HG03469 (cell line): Measurements from ENCODE around the gene PLXNA4.

Source experiments
- ATAC-seq: cut with Tn5 transposase; IDR thresholded peaks from one replicate; pipeline ENCODE4 v1.9.1; 2021; ENCODE audit warnings: mild to moderate bottlenecking, moderate library complexity, moderate number of reproducible peaks; ENCODE audit not compliant: unreplicated experiment

PLXNA4 gene

DNA sequence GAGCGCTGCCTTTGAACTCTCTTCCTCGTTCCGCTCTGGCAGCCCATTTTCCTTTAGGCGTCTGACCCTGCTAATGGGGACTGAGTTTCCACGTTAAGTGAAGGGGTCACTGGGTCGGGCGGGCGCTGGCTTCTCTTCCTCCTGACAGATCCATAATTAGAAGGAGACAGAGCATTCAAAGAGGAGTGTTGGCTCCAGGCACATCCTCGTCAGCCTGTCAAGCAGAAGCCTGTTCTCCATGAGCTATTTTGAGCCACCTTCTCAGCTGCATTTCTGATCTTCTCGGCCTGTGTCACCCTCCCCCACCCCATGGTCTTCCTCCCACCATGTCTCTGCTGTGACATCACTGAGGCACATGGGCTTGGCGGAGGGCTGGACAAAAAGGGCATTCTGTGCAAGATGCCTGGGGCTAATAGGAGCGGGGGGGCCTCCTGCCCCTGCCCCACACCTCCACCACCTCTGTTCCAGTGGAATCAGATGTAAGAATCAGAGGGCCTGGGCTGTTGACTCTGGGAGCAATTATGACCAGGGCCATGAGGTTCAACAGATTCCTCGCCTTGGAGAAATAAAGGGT lies 248.1 kb downstream of the PLXNA4 start:
- ATAC-seq = no peak

DNA sequence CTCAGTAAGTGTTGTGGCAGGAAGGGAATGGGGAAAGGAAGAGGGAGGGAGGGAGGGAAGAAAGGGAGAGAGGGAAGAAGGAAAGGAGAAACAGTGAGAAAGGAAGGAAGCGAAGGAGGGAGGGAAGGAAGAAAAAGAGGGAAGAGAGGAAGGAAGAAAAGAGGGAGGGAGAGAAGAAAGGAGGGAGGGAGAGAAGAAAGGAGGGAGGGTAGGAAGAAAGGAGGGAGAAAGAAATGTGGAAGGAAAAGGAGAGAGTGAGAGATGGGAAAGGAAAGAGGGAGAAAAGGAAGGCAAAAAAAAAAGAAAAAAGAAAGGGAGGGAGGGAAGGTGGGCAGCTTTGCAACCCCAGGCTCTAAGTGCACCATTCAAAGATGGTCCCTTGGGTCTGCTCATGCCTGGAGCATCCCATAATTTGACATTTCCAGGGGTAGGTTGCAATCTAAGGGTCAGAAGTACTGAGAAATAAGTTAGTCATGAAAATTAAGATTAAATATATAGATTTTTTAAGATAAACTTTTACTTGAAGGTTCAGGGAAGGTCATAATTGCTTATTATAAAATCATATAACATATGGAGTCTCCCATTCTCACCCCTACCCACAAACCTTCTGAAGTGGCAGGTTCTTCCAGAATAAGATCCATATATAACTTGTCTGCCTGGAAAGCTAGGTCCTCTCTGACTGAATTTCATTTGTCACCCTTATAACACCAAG lies 249.2 kb downstream of the PLXNA4 start:
- ATAC-seq = no peak

DNA sequence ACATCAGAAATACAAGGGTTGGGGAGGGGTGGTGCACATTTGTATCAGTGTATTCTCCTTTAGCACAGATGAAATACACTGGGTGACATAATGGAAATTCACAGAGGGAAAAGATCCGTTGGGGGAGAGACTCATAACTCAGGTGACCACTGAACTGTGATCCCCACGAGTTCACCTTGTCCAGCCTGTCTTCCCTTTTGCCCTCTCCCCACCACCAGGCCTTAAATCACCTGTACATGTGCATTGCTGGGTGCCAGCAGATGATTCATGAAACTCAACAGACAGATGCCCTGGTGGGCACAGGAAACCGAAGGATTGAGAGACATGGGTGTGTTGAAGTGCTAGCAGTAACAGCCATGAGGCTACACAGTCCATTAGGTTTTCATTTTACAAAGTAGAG lies 253.3 kb downstream of the PLXNA4 start:
- no peak for ATAC-seq

DNA sequence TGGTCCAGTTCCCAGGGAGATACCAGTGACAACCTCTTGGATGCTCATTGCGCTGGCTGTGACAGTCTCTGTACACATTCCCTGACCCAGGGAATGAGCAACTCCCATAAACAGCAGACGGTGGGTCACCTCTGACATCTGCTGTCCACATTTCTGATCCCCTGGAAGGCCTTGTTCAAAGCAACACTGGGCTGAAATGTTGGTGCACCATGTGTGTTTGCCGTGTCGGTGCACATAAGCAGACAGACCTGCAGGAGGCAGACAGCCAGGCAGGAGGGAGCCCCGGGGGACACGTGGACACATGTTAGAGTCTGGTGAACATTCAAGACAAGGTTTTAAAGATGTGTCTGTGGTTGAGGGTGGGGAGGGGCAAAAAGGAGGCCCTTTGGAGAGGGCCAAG lies 254.9 kb downstream of the PLXNA4 start:
- no peak for ATAC-seq

GRCh38 chr7:132319481-132319880 lies 256.8 kb downstream of the PLXNA4 start:
- no peak for ATAC-seq

DNA sequence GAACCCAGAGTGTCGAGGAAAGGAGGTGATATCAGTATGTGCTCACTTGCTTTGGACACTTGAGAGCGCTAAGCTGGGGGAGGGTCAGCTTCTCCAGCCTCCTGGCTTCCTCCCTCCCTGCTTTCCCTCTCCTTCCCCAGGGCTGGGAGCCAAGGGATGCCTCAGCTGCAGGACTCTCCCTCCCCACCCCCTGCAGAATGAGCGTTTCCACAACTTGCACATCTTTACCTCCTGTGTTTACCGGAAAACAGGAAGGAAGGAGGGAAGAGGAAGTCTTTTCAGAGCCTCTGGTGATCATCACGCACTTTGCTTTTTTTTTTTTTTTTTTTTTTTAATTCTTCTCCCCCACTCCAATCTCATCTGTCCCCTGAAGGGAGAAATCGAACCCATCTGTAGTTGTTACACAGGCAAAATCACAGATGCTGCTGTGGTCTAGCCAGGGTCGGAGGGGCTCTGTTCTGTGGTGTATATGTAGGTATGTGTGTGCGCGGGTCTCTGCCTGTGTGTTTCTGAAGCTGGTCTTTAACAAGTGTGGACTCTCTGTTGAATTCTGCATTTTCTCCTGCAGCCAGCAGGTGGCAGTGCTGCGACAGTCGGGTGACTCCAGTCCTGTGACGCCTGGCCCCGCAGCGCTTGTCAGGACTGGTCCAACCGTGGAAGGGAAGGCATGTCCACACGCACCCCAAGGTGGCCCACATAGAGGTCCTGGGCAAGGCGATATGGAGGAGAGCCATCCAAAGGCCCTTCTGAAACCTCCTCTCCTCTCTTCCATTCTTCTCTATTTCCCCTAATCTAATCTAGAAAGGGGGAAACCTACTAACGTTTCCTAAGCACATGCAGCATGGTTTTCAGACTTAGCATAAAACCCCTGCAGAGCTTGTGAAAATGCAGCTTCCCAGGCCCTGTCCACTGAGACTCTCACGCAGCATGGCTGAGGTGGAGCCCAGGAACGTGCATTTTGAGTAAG lies 257.6 kb downstream of the PLXNA4 start:
- peak; percentile 56 for ATAC-seq

GRCh38 chr7:132317701-132318351 lies 258.4 kb downstream of the PLXNA4 start:
- ATAC-seq = no peak

DNA sequence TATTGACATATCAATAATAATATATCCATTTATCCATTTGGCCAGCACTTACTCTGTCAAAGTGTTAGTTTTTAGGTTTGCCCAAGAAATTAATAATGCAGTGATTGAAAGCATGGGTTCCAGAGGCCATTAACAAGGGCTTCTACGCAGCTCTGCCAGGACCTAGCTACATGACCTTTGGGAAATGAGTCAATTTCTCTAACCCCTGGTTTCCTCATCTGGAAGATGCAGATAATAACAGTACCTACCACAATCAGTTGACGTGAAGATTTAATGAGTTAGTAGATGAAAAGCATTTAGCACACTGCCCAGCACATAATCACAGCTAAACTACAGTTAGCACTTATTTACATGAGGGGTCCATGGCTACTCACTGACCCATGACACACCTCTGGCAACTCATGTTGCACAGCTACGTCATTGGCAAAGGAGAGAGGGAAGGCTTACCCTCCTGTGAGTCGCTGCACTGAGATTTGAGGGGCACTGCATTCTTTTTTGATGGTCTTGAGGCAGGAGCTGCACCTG lies 263.7 kb downstream of the PLXNA4 start:
- no peak for ATAC-seq

- no peak for ATAC-seq
Observed at GRCh38 chr7:132311733-132312132, 264.5 kb downstream of the PLXNA4 start.

GRCh38 chr7:132309102-132309805 lies 267.0 kb downstream of the PLXNA4 start:
- no peak for ATAC-seq

DNA sequence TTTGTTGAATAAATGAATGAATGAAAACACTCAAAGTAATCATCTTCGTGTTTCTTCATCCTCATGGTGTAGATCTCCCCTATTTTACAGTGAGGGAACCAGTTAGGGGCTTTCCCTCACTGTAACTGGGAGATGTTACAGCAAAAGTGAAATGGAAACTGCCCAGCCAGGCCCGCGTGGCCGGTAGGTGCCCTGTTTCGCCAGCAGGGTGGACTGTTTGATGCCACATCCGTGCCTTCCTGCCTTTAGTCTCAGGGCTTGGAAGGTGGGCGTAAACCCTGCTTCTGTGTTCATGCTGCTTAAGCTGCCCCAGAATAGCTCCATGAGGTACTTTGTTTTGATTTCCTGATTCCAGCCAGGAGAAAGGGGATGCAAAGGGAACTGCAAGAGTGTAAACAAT lies 268.8 kb downstream of the PLXNA4 start:
- no peak for ATAC-seq

GRCh38 chr7:132300599-132301277 lies 275.5 kb downstream of the PLXNA4 start:
- ATAC-seq = no peak

DNA sequence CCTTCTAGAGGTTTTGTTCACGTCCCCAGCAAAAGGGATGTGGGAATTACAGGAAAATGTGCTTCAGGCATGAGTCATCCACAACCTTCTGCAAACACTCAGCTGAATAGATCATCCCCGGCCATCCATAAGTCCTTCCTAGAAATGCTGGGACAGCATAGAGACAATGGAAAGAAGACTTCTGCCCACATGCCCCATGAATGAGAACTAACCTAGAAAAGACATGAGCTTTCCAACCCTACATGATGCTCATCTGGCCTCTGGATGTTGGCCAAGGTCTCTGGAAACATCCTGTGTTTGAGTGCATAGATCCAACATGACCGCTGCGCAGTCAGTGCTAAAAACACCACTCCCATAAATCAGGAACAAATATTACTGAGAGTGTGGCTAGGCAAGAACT lies 277.5 kb downstream of the PLXNA4 start:
- no peak for ATAC-seq

DNA sequence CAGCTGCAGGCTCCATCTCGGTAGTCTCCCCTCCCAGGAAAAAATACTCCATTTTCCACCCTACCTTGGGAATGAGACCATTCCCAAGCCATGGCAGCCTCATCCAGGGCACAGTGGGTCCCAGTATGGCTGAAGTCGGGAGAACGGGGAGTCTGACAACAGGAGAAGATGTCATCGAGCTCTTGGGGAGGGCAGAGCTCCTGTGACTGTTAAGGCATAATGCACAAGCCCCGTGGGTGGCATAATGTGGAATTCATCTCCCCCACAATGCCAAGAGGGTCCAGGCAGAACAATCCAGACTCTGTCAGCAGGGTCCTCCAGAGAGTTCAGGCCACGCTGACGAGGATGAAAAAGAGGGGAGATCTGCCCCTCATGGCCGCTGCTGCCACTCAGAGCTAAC lies 279.4 kb downstream of the PLXNA4 start:
- no peak for ATAC-seq

DNA sequence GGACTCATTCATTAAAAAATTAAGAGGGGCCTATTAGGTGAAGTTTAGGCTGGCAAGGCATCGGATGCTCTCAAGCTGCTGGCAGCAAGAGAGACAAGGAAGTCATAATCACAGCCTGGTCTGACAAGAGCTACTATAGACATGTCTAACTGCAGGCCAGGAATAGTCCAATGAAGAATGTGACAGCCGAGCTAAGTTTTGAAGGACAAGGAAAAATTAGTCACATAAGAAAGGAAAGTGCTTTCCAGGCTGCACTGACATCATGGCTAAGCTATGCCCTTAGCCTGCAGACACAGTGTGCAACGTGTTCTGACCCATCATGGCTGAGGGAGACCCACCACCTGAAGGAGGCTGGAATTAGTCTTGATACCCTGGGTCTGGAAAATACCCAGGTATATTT lies 281.1 kb downstream of the PLXNA4 start:
- ATAC-seq = no peak

DNA sequence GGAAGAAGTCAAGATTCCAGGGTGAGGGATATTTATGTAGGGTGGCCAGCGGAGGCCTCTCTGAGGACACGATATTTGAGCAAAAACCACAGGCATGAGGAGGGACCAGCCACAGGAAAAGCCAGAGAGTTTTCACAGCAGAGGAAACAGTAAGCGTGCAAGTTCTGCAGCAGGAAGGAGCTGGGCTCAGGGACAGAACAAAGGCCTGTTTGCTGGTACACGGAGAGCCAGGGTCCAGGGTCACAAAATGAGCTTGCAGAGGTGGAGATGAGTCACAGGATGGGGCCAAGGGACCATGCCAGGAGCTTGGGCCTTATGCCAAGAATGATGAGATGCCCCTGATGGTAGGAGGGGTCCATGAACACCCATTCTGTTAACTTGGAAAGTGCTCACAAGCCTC lies 283.5 kb downstream of the PLXNA4 start:
- no peak for ATAC-seq

GRCh38 chr7:132291481-132291880 lies 284.8 kb downstream of the PLXNA4 start:
- no peak for ATAC-seq

- ATAC-seq = no peak
Observed at GRCh38 chr7:132290021-132290420, 286.2 kb downstream of the PLXNA4 start.

GRCh38 chr7:132286836-132287235 lies 289.4 kb downstream of the PLXNA4 start:
- ATAC-seq = no peak

DNA sequence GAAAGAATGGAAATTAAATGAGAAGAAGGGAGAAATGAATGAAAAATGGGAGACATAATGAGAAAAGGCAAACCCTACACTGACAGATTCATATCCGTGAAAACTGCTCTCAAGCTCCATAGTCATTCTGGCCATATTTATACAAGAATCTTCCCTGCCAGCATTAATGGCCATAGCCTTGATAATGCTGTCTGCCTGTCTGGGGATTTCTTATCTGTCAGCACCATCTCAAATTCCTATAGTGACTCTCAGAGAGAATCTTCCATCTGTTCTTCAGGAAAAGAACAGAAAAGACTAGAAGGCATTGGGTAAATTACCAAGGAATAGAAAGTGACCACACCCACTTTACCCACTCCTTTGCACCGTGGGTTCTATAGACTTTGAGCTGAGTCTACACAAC lies 295.9 kb downstream of the PLXNA4 start:
- ATAC-seq = no peak
